Heart left ventricle (tissue), 16 donors: ENCODE results near the gene TXNIP. TPM values are rescaled to one million over a fixed set of nuclear protein-coding genes. Genes with fewer than 3 reads are reported as not detected.
A peak's percentile ranks its signal among the peaks of the same experiment; 100 is the strongest.

Experiments
- ATAC-seq, 4 donors: fragments of 200-7000 bp; cut with Tn5 transposase; one replicate each; pipeline ENCODE4 v1.9.1; 2020 to 2022; ENCODE audit warnings: moderate library complexity in 4 of 4, mild to moderate bottlenecking in 3 of 4, moderate number of reproducible peaks in 1 of 4
- DNase-seq, 5 donors: peaks; one replicate each; pipeline ENCODE4 v3.0.0-alpha.2; 2020
- H3K27ac ChIP-seq, 12 donors: fragments of 200-600 bp; sonication (generic) in 4 of 12; one replicate each; pipeline versions ENCODE4 v1.5.0 to v1.8.0; 2016 to 2022; ENCODE audit warnings: mild to moderate bottlenecking in 2 of 12
- H3K27me3 ChIP-seq, 9 donors: fragments of 200-600 bp; sonication (generic) in 2 of 9; one replicate each; pipeline versions ENCODE4 v1.5.1 to v1.8.0; 2016 to 2022; ENCODE audit warnings: mild to moderate bottlenecking in 3 of 9
- H3K36me3 ChIP-seq, 9 donors: fragments of 200-600 bp; sonication (generic) in 2 of 9; one replicate each; pipeline versions ENCODE4 v1.5.0 to v1.8.0; 2018 to 2022; ENCODE audit warnings: mild to moderate bottlenecking in 2 of 9
- H3K4me1 ChIP-seq, 12 donors: fragments of 200-600 bp; sonication (generic) in 4 of 12; one replicate each; pipeline versions ENCODE4 v1.5.0 to v1.8.0; 2016 to 2022; ENCODE audit warnings: mild to moderate bottlenecking in 3 of 12
- H3K4me3 ChIP-seq, 12 donors: fragments of 200-600 bp; sonication (generic) in 4 of 12; one replicate each; pipeline versions ENCODE4 v1.5.0 to v1.8.0; 2017 to 2022; ENCODE audit warnings: mild to moderate bottlenecking in 9 of 12, moderate library complexity in 4 of 12
- H3K9me3 ChIP-seq, 12 donors: fragments of 200-600 bp; sonication (generic) in 4 of 12; one replicate each; pipeline versions ENCODE4 v1.5.0 to v1.8.0; 2016 to 2022; ENCODE audit warnings: mild to moderate bottlenecking in 1 of 12
- CTCF ChIP-seq, 12 donors: fragments of 200-600 bp; sonication (generic) in 4 of 12; IDR thresholded peaks; one replicate each; pipeline versions ENCODE4 v1.5.0 to v1.8.0; 2018 to 2022; ENCODE audit warnings: antibody characterized with exemption in 12 of 12, mild to moderate bottlenecking in 5 of 12
- POLR2A ChIP-seq, 2 donors: fragments of 450-650 bp; IDR thresholded peaks; one replicate each; pipeline ENCODE4 v1.6.1; 2017; ENCODE audit warnings: antibody characterized with exemption in 2 of 2, mild to moderate bottlenecking in 2 of 2, moderate library complexity in 2 of 2
- WGBS, 4 donors: extraction: QIAGEN DNeasy Blood & Tissue Kit in 2 of 4; methylation state at CpG; one replicate each; pipeline versions ENCODE4 v1.1.5 to v1.1.7; 2013 to 2018; 5-methylcytosine and 5-hydroxymethylcytosine counted together
- intact Hi-C, 10 donors: fragments of 100-400 bp; cut with DNase I; formaldehyde crosslinking; loops; one replicate each; pipeline versions ENCODE4 v1.11.1 to v1.14.2; 2022
- polyA plus RNA-seq, 2 donors: library from polyadenylated mRNA; stranded (reverse); fragments of 200-250 nt; gene quantifications; one replicate each; pipeline ENCODE4 v1.2.3, GENCODE V29; 2013
- total RNA-seq, 9 donors: library from RNA; depleted of rRNA in 2 of 9; stranded (reverse); fragments of >200 nt in 2 of 9; fragmentation: NEBNext Ultra II Directional in 3 of 9; extraction: Animal tissue kit (Norgen Biotek cat#: 25700) in 3 of 9; gene quantifications; one replicate each; pipeline versions ENCODE4 v1.1.0 to v1.2.4, GENCODE V29; 2016 to 2023
- donor health status: ischemic (EF 13 %, LVEDD 7.1; RV severe dilation, severe dysfunction).
- donor health status: healthy with polysubstance abuse.
- donor health status: DM: no; HTN: yes; CAD: no.
- donor health status: DM: no; HTN: no; CAD: no.
- donor health status: ischemic (EF 25% LVEDD 6.9; RV normal size, moderate dysfunction).
- donor health status: ischemic (EF 25% LVEDD 5.7; RV mildly dilated, moderate dysfunction).
- donor health status: healthy.
- donor health status: DM: yes; HTN: yes; CAD: no.
- donor health status: ischemic (EF 35%, LVEDD 5.7; RV mildly dilated, moderate dysfunction).
- donor health status: nonischemic (EF 11% LVEDD 7.7; RV severe dilation, severe dysfunction).
- donor health status: DM: yes; HTN: yes; CAD: no.
- donor health status: PGD.
- donor health status: ischemic (EF 29% LVEDD 5.4; RV normal size, mild dysfunction).
- donor health status: nonischemic (EF 23%, LVEDD 6.1; RV moderate dilation, normal function).

TXNIP gene
- total and polyA plus RNA-seq, 11 donors = 222 to 1,925 (median 844) TPM

DNA sequence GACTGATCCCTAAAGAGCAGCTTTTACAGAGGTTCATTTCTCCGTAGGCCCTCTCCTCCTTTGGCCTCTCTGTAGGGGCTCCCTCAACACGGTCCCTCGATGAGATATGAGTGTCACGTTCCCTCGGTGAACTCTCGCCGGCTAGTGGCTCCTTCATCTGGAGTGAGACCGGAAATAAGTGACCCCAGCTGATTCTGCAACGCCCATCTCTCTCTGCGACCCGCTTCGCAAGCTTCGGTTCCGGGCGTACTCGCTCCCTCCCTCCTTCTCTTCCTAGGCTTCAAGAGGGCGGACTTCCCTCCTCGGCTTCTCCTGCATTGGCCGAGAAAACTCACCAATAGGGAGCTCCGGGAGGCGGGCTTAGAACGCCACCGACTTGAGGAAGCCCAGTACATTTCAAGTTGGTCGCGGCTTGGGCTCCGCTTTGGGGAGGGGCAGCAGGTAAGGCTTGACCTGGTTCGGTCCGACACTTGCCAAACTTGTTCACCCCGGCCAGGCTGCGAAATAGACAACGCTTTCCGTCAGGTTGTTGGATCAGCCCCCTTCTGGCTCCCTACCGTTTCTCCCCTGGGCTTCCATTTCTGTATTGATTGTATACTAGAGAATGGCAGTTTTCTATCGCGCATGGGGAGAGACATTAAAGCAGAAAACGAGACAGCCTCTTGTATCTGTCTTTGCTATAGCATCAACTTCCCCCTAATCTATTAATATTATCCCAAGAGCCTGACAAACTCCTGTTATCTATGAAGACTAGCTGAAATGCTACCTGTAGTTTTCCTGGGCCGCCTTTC lies 31.9 kb downstream of the TXNIP start, which contains the start of the genes ANKRD34A and POLR3GL:
ANKRD34A (minus strand) TSS at position 248 of the 791 bp plus-strand sequence. CDS start 2,816 bp downstream, outside the sequence.
POLR3GL (plus strand) TSS at position 363 of the 791 bp plus-strand sequence. CDS start 10,176 bp downstream, outside the sequence.
- intact Hi-C loops = loop anchor here in 6 of 10 donors (2.0 to 10.0 kb wide), 7 partner anchors 16 to 110 kb away; partner anchors contain the start of genes RBM8A (in 2 of the 6), PEX11B (in 1 of the 6), PIAS3 (in 1 of the 6) and TXNIP (in 1 of the 6)
- Histone ChIP-seq H3K4me3 (peak within 1 kb of the TSS; percentile 39 to 81 (median 73)), H3K9me3 (peaks cover 0 to 13% (median 6%) of the 10 kb centered on the region in 12 donors), H3K4me1 (peaks cover 0 to 54% (median 33%) of the 10 kb centered on the region in 12 donors), H3K27me3 (no peaks in the 10 kb centered on the region), H3K36me3 (peaks cover 0 to 5% (median 0%) of the 10 kb centered on the region in 9 donors), H3K27ac (peak within 1 kb of the TSS; percentile 71 to 98 (median 89))
- TF ChIP-seq POLR2A (IDR thresholded peaks at IDR 0.05) (peak; percentile 86 to 98), CTCF (IDR thresholded peaks at IDR 0.05) (no peak)
- 0 to 1% (median 1%) methylated on average over 34 to 37 of the region's 37 CpGs for WGBS, 4 donors
- ATAC-seq = peak; percentile 80 to 89 (median 88)
- DNase-seq = peak; percentile 96 to 97 (median 97)

GRCh38 chr1:145963265-145964019 lies 32.9 kb downstream of the TXNIP start:
- no peak for TF ChIP-seq POLR2A (IDR thresholded peaks at IDR 0.05)
- no peak for TF ChIP-seq CTCF (IDR thresholded peaks at IDR 0.05)
- 40 to 47% (median 44%) methylated on average over 5 of the region's 5 CpGs for whole genome bisulfite sequencing, 4 donors
- ATAC-seq (no peak), DNase-seq (no peak)
- H3K27ac ChIP-seq = peak overlapping the region; percentile 71 to 98 (median 89)
- intact Hi-C loops = loop anchor here in 6 of 10 donors (2.0 to 10.0 kb wide), 6 partner anchors 17 to 109 kb away; partner anchors contain the start of genes RBM8A (in 2 of the 6), PEX11B (in 1 of the 6), PIAS3 (in 1 of the 6) and TXNIP (in 1 of the 6)
- peaks cover 0 to 5% (median 0%) of the 10 kb centered on the region in 9 donors for H3K36me3 ChIP-seq
- H3K27me3 ChIP-seq = no peaks in the 10 kb centered on the region
- H3K4me1 ChIP-seq = peaks cover 0 to 65% (median 35%) of the 10 kb centered on the region in 12 donors
- H3K4me3 ChIP-seq = peak overlapping the region in 11 of 12 donors; percentile 46 to 81 (median 74)
- peaks cover 0 to 13% (median 6%) of the 10 kb centered on the region in 12 donors for H3K9me3 ChIP-seq

GRCh38 chr1:145962157-145963102 lies 33.9 kb downstream of the TXNIP start:
- H3K4me1 ChIP-seq = peaks cover 0 to 69% (median 39%) of the 10 kb centered on the region in 12 donors
- H3K9me3 ChIP-seq = peaks cover 0 to 8% (median 4%) of the 10 kb centered on the region in 12 donors
- no peak for TF ChIP-seq POLR2A (IDR thresholded peaks at IDR 0.05)
- TF ChIP-seq CTCF (IDR thresholded peaks at IDR 0.05) = no peak
- H3K4me3 ChIP-seq = peak overlapping the region; percentile 38 to 82 (median 71)
- H3K36me3 ChIP-seq = peaks cover 0 to 2% (median 0%) of the 10 kb centered on the region in 9 donors
- peak in 2 of 4 donors; percentile 1 to 2 for ATAC-seq
- DNase-seq = peak; percentile 61 to 76 (median 65)
- H3K27ac ChIP-seq = peak overlapping the region in 11 of 12 donors; percentile 71 to 98 (median 91)
- intact Hi-C loops = loop anchor here in 5 of 10 donors (5.0 to 10.0 kb wide), 4 partner anchors 35 to 108 kb away; partner anchors contain the start of genes RBM8A (in 2 of the 5), PIAS3 (in 1 of the 5) and TXNIP (in 1 of the 5)
- WGBS, 4 donors = 4 to 8% (median 5%) methylated on average over 21 to 31 of the region's 36 CpGs
- no peaks in the 10 kb centered on the region for H3K27me3 ChIP-seq
